HG02981 (cell line): ENCODE measurements around the gene COG3.

ENCODE experiments used
- ATAC-seq: cut with Tn5 transposase; IDR thresholded peaks from one replicate; pipeline ENCODE4 v1.9.1; 2021; ENCODE audit warnings: mild to moderate bottlenecking, moderate library complexity; ENCODE audit not compliant: unreplicated experiment

Gene COG3

DNA sequence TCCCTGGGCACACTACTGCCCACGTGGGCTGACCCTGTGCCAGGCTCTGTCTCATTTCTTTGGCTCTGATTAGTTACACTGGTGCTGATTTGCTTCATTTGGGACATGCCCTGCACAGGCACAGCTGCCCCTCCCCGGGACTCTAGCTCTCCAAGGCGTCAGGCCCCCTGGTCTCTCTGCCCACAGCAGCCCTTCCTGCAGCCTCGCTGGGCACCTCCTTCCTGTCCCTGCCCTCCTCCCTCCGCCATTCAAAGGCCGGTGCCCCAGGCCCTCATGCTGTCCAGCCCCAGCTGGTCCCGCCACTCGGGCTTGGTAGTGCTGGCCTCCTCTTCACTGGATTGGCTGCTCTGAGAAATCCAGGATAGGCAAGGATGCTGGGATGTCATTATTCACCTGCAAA is 77.7 kb downstream of the COG3 start:
- no peak for ATAC-seq

DNA sequence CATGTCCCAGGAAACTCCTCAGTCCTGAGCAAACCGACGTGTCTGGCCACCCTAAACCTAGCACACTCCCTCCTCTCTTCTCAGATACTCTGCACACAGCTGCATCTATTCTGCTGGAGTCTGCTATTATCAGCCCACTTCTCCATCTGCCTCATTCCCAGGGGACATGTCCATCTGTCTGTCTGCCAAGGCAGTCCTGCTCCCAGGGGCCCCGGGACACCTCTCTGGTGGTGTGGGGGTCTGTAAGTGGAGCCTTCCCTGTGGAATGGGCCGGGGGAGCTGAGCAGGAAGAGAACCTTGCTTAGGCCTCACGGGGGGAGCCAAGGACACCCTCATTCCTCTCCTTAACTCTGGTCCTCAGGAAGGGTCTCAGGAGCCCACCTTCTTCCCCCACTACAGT is 78.1 kb downstream of the COG3 start:
- no peak for ATAC-seq

DNA sequence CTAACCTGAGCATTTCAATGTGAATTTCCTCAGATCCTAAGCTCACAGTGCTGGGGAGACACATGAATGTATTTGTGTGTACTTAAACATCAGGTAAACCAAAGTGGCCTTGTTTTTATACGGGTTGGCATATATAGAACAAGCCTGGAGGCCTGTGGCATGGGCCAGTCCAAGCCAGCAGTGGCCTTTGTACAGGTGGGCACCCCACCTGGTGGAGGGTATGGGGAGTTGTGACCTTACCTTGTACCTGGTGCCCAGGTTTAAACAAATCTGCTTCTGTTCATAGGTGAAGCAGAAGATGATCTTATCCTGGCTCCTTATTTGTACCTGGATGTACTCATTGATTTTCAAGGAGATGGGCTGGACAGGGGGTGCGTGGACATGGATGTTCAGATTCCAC is 79.8 kb downstream of the COG3 start:
- no peak for ATAC-seq

DNA sequence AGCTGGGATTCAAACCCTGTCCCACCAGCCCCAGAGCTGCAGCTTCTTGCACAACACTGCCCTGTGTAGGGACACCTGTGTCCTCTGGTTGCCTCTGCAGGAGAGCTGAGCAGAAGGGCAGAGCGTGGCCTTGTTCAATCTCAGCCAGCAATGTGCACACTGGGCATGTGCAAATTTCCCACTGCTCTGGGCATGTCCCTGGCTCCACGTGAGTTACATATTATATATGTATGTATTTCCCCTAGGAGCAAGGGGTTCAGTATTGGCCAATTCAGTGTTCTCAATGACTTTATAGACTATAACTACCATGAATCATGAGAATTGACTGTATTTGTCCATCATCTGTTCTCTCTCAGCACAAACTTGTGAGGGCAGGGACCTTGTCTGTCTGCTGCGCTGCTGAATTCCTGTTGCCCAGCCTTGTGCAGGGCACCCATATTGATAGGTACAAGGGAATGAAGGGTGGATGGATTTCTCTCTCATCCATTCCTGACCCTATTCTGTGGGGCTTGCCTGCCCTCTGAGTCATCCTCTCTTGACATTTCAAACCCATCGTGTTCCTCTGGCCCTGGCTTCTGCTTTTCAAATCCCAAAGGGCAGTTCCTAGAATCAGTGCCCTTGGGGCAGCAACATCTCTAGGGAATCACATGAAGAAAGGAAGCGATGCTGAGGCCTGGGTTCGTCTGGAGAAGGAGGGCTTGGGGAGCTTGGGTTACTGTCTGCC is 81.1 kb downstream of the COG3 start:
- ATAC-seq: no peak

DNA sequence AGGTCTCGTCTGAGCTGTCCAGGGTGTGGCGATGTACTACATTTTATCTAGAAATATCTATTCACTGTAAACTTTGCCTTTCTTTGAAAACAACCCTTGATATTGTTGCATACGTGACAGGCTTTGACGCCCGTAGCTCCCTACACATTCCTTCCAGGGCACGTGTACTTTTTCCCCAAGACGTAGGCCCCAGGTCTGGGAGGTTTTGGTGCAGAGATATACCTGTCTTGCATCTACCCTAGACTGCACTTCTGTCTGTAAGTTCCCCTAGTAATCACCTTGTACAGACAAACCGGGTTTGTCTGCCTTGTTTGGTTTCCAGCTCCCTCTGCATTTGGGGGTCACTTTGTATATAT is 81.6 kb downstream of the COG3 start:
- no peak for ATAC-seq

DNA sequence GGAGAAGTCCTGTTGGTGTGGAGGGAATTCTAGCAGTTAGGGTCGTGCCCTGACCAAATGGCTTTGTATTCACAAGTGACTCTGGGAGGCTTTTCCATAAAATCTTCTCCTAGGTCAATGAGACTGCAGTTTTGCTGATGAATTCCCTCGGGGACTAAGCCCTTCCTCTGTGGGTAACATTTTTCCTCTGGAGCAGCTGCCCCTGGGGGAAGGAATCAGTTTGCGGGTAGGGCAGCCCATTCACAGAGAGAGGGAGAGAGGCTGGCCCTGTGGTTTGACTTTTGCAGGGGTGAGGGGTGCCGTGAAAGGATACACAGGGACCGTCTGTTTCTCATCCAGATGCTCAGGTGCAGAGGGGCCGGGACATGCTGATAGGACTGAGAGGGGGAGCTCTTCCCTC is 83.5 kb downstream of the COG3 start:
- ATAC-seq: no peak

DNA sequence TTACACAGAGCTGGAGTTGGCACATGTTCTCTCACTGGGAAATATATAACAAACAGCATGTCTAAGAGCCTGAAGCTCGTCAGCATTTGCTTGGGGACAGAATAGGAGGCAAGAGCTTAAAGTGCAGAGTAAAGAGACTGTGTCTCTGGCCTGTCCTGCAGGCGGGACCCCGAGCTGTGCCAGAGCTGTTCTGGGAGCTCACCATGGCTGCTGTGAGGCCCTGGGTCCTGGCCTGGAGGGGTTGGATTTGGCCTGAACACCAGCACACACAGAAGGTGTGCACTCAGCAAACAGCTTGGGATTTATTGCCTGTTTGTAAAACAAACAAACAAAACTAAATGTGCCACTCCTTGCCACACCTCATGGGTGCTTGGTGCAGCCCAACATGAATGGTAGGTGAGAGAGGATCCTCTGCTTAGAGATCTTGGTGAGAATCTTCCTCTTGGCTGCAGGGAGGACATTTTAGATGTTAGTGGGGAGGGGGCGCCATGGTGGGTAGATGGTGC is 89.9 kb downstream of the COG3 start:
- ATAC-seq: no peak

DNA sequence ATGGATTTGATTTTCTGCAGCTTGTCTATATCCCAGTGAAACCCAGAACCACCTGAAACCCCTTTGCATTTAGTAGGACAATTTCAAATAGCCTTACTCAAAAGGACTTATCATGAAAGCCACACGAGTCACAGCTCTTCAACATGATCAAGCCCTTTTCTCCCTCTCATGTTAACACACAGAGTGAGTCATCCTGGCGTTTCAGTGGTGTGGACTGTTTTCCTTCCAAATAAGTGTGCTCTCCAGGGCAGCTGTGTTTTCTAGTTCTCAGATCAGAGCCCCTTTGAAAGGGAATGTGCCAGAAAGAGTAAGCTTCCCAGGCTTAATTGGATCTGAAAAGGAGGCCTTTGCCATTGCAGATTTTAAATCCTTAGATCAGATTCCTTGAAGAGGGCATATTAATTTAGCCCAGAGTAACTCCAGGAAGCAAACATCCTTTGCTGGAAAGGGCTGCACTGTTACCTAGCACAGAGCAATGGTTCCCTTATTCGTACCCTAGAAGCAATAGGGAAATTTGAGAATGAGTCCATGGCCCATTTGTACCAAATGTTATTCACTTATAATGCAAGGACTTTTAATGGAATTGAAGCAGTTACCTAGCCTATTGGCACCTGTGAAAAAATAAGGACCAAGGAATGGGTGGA is 99.5 kb downstream of the COG3 start:
- no peak for ATAC-seq

DNA sequence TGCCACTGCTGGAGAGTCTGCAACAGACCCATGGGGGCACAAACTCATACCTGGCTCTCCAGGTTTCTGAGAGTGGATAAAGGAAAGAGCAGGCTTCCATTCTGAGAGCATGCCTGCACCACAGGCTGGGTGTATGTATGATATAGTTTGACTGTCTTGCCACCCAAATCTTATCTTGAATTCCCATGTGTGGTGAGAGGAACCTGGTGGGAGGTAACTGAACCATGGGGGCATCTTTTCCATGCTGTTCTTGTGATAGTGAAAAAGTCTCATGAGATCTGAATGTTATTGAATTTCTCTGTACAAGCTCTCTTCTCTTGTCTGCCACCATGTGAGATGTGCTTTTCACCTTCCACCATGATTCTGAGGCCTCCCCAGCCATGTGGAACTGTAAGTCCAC is 100.6 kb downstream of the COG3 start:
- ATAC-seq: no peak

DNA sequence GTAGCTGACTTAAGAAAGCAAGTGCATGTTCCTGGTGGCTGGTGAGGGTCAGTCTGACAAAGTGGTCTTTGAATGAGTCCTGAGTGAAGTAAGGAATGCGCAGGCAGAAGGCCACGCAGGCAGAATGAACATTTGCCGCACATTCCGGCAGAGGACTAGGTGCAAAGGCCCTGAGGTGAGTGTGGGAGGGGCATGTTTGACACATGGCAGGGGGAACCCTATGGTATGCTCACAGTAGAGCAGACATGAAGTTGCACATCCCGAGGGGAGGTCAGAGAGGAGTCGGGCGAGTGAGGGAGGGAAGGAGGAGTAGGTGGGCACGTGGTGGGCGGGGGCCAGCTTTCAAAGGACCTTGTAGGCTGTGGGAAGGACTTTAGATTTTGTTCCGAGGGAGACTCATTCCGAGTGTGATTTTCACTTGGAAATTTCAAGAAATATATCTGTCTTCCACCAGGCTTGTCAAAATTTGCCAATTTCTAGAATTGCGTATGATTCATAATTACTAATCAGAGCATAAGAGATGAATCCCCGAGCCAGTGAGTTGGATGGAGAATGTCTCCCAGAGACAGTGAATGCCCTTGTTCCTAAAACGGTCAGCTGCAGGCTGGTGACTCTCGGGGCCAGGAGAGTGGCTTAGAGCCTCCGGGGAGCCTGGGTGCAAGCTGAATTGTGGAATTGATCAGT is 110.5 kb downstream of the COG3 start:
- no peak for ATAC-seq

DNA sequence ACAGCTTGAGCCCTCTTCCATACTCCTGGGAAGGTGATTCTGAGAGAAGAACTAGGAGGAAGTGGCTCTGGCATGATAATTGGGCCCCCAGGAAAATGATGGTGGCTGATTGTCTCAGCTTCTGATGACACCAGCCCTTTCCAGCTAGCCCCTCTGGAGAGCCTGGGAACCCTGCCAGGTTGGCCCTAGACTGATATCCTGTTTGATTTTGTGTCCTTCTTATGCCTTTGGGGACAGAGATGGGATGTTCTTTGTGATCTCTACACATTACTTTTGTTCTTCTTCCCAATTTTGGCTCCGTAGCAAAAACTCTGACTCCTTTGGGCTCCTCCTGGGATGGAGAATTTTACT is 111.1 kb downstream of the COG3 start:
- no peak for ATAC-seq

DNA sequence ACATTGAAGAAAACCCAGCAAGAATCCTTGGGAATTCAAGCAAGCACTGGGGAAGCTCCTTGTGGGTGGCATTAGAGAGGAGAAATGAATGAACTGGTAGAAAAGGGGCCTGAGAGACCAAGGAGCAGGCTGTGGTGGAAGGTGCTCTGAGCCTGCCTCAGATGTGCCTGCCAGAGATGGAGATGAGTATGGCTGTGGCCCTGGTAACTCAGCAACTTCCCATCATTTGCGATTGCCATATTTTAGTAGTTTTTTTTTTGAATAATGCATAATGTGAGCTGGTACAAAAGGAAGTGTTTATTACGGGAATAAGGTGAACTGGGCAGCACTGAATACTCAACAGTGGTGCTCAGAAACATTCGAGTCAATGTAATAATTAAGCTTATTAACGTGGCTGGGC is 111.7 kb downstream of the COG3 start:
- ATAC-seq: no peak

DNA sequence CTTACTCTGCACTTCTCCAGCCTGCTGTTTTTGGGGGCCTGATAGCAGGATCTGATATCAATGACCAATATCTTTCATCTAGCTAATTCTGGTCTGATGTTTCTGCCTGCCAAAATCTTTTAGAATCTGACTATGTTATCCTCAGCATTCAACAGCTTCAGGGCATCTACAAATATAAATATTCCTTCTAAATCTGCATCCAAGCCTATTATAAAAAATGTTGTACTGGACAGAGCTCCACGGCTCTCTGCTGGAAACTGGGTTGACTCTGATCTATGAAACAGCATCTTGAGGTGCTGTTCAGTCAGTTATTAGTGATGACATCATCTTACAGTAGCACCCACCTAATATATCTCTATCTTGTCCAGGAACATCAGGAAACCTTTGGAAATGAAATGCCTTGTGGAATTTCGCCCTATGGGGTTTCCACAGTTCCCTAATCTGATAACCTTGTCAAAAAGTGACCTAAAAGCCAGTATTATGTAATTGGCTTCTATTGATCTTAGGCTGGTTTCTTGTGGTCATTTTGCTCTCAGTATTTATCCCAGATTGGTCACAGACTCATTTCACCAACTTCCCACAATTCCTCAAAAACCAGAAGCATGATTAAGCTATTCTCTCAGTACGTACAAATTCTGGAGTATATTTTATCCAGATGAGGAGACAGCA is 117.8 kb downstream of the COG3 start:
- ATAC-seq: no peak

DNA sequence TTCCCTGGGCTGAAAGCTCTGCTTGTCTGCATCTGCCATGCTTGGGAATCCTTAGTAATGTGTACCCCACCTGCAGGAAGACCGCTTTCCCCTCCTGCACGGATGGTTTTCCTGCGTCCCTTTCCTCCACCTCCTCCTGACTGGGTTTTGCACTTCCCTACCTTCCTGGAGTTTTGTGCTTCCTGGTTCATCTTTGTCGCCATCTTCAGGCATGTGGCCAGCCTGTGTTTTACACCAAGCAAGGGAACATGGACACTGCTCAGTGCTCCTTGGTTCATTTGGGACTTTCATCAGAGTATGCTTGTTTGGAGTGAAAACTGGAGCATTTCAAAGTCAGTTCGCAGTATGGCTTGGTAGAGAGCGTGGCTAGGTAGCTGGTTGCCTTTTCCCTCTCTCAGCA is 120.1 kb downstream of the COG3 start:
- ATAC-seq: no peak
